ENCODE data around the gene DUSP9.

Gene DUSP9

DNA sequence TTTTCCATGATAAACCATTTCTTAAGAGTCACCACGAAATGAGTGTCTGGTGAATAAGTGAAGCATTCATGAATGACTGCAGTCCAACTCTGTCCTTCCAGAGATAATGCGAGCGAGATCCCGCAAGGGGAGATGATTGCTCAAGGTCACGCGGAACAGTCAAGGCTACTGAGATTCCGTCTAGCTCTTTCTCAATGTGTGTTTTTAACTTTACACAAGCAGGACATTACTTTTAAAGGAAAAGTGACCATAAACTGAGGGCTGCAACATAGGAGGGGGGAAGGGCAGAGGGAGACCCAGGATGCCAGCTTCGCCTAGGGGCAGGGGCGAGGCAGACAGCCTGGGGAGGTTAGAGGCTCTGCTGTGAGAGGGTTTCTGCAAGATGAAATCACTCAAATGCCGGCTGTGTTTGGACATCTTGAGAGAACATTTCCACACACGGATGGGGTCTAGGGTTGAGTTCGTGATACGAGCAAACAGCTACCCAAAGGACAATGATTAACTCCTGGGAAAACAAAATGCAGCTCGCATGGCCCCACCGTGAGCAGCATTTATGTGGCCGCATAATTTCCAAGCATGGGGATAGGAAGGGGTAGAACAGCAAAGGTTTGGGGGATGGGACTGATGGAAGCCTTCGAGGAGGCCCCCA, 24.2 kb upstream of the DUSP9 start:
- DNase-seq = no peak

- DNase-seq = no peak
Observed at GRCh38 chrX:153623310-153624029, 23.5 kb upstream of the DUSP9 start.

DNA sequence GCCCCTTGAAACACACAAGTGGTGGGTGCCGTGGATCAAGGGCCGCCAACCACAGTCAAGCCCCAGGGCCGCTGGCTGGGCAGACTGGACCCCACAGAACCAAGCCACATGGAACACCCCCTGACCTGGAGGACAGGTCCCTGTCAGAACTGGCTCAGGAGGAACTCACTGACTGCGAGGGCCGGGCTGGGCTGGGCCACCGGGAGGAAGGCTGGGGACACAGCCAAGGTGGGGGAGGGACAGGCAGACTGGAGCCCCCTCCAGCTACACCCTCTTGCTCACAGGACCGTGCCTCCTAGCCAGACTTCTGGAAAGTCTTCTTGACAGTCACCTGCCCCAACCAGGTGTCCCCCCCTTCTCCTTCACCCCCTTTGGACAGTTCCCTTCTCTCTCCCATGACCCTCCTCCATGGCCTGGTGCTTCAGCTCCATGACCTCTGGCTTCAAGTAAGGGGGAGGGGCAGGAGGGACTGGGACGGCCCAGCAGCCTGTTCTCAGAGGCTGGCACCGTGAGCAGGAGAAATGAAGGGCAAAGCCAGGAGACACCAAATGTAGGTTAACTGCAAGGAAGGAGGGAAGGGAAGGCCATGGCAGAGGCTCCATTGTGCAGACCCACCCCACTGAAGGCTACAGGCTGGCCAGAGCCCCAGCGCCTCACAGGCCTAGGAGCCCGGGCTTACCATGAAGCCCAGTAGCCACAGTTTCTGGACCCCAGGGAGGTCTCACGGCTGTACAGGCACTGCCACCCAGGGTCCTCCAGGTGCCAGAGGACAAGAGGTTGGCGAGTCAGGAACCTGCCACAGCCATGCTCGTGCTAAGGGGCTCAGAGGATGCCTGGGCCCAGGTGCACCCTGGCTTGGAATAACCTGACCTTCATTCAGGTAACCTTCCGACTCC, 22.6 kb upstream of the DUSP9 start:
- no peak for DNase-seq

- no peak for DNase-seq
Observed at GRCh38 chrX:153625271-153626024, 21.6 kb upstream of the DUSP9 start.

- DNase-seq = no peak
Observed at GRCh38 chrX:153626025-153626633, 20.9 kb upstream of the DUSP9 start.

DNA sequence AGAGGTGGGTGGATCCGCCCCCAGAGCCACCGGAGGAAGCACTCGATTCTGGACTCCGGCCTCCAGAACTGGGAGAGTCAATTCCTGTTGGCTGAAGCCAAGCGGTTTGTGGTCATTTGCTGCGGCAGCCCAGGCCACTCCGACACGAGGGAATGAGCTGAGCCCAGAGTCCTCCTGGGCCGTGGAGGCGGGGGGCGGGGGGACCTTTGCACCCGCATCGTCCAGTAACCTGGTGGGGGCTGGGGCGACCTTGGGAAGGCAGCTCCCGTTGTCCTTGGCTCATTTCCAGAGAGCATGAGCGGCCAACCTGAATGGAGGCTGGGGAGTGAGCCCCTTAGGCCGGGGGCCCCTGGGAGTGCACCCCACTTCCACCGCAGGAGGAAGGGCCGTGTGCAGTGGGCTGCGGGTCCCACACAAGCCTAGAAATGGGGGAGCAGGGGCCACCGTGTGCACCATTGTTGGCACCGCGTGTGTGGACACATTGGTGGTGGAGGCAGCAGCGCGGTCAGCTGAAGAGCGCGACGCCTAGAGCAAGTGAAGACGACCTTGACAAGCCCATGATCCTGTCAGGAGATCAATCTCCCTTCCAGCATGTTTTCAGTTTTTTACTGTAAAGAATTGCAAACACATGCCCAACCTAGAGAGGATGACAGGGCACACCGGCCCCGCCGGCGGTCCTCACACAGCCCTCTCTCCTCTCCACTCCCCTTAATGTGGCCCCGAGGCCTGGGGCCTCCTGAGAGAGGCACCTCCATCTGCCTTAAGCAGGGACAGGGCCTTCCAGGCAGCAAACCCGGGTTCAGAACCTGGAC, 19.9 kb upstream of the DUSP9 start:
- DNase-seq = no peak

GRCh38 chrX:153627675-153628111, 19.3 kb upstream of the DUSP9 start:
- DNase-seq = no peak

DNA sequence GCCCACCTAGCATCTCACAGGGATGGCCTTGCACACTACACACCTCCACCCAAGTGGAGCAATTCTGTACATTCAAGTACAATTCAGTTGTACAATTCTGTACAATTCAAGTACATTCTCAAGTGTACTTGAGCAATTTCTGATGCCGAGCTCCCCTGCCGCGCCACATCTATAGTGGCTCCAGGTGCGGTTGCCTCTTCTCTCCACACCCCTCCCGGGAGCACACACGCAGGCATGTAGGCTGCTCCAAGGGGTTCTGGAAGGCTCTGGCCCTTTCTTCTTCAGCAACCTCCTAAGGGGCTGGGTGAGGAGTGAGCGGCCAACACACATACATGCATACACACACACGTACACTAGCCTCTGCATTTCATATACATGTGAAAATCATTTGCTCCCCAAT, 18.9 kb upstream of the DUSP9 start:
- no peak for DNase-seq

- DNase-seq = no peak
Observed at GRCh38 chrX:153628665-153629064, 18.3 kb upstream of the DUSP9 start.

DNA sequence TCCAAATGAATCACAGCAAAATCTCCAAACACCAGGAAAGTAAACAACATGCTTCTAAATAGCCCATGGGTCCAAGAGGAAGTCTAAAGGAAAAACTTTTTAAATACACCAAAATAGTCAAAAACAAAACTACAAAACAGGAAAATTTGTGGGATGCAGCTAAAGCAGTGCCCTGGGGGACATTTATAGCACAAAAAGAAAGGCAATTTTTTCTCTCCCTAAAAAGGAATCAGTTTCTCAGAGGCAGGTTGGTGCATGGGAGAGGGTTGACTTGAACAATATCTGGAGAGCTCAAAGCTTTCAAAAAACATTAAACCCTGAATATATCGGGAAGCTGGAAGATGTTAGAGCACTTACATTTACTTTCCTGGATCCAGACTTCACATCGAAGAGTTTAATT, 15.7 kb upstream of the DUSP9 start:
- no peak for DNase-seq

GRCh38 chrX:153631907-153632594, 15.0 kb upstream of the DUSP9 start:
- DNase-seq = no peak

DNA sequence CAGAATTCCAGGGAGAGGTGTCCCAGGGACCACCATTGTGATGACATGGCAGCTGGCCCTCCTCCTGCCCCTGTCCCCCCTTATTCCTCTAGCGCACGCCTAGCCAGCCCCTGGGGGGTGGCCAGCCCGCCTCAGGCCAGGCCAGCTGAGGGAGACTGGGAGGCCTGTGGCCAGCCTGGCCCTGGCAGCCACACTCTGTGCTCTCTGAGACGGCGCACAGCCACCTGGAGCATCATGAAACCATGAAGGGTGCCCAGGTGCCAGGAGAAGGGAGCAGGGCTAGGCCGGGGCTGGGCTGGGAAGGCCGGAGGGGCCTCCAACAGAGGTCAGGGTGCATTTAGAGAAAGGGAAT, 14.4 kb upstream of the DUSP9 start:
- no peak for DNase-seq

- no peak for DNase-seq
Observed at GRCh38 chrX:153633048-153633447, 14.0 kb upstream of the DUSP9 start.

GRCh38 chrX:153633607-153634180, 13.3 kb upstream of the DUSP9 start:
- no peak for DNase-seq

DNA sequence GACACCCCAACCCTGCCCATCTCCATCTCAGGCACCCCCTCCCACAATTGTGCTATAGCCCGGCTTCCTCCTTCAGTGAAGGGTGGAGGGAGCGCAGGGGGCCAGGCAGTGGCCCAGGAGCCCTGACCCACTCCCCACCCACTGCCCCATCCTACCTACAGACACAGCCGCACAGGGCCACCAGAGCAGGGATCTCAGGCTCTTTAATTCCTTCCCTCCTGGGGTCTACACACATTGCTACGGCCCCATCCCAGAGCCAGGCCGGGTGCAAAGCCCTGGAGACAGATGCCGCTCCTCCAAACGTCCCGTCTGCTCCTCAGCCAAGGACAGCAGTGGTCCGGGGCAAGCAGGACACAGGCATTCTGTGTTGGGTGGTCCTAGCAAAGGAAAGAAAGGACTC, 12.8 kb upstream of the DUSP9 start:
- no peak for DNase-seq

DNA sequence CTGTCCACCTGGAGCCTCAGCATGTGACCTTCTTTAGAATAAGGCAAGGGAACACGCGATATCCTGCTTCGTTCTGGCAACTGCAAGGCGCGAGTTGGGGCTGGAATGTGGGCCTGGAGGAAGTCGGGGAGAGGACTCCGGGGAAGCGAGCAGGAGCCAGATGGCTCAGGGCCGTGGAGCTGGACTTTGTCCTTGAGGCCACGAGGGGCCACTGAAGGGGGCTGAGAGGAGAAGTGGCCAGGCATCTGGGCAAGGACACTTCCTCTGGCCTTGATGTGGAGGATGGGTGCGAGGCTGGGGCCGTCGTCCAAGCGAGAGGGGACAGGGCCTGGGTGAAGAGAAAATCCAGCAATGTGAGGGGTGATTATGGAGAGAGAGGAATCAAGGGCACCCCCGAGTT, 12.2 kb upstream of the DUSP9 start:
- DNase-seq = no peak

DNA sequence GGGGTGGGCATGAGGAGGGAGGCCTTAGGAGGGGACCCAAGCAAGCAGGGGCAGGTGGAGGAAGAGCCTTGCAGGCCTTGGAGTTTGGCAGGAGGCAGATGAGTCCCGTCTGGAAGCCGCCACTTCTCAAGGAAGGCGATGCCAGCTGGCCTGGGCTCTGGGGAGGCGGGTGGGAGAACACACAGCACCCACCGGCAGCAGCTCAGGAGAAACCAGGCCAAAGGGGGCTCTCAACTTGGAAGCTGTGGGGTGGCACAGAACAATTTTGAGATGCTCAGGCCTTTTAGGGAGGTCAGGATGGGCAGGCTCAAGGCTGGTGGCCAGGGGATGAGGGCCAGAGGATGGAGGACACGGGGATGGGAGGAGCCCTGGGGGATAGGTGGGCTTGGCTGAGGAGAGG, 11.6 kb upstream of the DUSP9 start:
- DNase-seq = no peak

DNA sequence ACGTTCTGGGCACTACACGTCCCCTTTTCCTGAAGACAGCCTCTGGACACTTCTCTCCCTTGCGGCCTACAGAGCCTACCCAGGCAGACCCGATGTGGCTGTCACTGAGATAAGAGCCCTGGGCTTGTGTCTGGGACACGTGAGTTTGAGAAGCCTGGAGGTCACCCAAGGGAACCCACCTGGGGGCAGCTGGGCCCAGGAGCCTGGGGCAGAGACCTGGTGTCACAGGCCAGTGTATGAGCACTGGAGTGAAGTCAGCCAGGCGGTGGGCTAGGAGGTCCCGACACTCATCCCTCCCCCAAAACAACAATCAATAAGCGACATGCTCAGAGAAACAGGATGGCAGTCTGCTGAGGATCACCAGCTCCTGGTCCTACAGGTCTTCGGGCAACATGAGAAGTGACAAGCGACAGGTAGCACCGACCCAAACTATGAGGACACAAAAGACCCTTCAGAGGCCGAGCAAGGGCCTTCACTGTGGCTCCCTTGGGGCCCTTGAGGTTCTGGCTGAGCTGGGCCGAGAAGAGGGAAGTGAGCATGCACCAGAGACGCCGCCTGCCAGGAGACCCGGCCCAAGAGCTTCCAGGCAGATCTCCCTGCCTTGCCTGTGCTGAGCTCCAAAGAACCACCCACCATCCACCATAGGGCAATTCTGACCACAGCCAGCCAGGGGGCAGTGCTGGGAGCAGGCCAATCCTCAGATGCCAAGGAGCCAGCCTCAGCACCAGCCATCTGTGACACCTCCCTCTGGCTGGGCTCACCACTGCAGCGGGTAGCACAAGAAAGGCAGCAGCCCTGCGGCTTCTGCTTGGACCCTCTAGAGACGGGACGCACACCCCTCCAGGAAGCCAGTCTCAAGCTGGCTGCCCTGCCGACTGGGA, 11.0 kb upstream of the DUSP9 start:
- DNase-seq = no peak

GRCh38 chrX:153636716-153637115, 10.3 kb upstream of the DUSP9 start:
- no peak for DNase-seq

Data from NCI-H2081 (cell line).